HEK293 (cell line): ENCODE measurements around the gene WNT1.

Source experiments
- TF ChIP-seq, protein P1 (sequence below): fragments of 450-650 bp; formaldehyde crosslinking; IDR thresholded peaks from 2 replicates; pipeline ENCODE4 v1.5.1; 2016; ENCODE audit warnings: missing biosample characterization, missing genetic modification characterization
- TF ChIP-seq, protein P2 (sequence below): fragments of 450-650 bp; formaldehyde crosslinking; IDR thresholded peaks from 2 replicates; pipeline ENCODE4 v1.5.1; 2016; ENCODE audit warnings: missing biosample characterization, missing genetic modification characterization

DNA sequence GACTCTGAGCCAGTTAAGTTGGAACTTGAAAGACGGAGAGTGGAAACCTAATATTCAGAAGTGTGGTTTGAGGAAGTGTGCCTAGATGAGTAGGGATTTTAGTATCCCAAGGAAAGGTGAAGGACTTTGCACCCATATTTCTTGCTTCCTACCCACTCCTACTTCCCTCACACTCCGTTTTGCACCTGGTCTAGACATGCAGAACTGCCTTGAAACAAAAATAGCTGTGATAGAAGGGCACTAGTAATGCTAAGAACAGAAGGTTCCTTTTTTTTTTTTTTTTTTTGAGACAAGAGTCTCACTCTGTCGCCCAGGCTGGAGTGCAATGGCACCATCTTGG is 20.1 kb upstream of the WNT1 start:
- TF ChIP-seq, protein P1, sequence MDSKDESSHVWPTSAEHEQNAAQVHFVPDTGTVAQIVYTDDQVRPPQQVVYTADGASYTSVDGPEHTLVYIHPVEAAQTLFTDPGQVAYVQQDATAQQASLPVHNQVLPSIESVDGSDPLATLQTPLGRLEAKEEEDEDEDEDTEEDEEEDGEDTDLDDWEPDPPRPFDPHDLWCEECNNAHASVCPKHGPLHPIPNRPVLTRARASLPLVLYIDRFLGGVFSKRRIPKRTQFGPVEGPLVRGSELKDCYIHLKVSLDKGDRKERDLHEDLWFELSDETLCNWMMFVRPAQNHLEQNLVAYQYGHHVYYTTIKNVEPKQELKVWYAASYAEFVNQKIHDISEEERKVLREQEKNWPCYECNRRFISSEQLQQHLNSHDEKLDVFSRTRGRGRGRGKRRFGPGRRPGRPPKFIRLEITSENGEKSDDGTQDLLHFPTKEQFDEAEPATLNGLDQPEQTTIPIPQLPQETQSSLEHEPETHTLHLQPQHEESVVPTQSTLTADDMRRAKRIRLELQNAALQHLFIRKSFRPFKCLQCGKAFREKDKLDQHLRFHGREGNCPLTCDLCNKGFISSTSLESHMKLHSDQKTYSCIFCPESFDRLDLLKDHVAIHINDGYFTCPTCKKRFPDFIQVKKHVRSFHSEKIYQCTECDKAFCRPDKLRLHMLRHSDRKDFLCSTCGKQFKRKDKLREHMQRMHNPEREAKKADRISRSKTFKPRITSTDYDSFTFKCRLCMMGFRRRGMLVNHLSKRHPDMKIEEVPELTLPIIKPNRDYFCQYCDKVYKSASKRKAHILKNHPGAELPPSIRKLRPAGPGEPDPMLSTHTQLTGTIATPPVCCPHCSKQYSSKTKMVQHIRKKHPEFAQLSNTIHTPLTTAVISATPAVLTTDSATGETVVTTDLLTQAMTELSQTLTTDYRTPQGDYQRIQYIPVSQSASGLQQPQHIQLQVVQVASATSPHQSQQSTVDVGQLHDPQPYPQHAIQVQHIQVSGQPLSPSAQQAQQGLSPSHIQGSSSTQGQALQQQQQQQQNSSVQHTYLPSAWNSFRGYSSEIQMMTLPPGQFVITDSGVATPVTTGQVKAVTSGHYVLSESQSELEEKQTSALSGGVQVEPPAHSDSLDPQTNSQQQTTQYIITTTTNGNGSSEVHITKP (tag by site-specific recombination), result no peak
- TF ChIP-seq, protein P2, sequence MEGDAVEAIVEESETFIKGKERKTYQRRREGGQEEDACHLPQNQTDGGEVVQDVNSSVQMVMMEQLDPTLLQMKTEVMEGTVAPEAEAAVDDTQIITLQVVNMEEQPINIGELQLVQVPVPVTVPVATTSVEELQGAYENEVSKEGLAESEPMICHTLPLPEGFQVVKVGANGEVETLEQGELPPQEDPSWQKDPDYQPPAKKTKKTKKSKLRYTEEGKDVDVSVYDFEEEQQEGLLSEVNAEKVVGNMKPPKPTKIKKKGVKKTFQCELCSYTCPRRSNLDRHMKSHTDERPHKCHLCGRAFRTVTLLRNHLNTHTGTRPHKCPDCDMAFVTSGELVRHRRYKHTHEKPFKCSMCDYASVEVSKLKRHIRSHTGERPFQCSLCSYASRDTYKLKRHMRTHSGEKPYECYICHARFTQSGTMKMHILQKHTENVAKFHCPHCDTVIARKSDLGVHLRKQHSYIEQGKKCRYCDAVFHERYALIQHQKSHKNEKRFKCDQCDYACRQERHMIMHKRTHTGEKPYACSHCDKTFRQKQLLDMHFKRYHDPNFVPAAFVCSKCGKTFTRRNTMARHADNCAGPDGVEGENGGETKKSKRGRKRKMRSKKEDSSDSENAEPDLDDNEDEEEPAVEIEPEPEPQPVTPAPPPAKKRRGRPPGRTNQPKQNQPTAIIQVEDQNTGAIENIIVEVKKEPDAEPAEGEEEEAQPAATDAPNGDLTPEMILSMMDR (tag by site-specific recombination), result no peak
